ENCODE results near the gene DRAXIN. TPM values are rescaled to one million over a fixed set of nuclear protein-coding genes. Genes with fewer than 3 reads are reported as not detected.
"Not testable (repeated sequence)": the region's sequence is repeated elsewhere in the genome, so short reads cannot be mapped to it uniquely, and the experiment has no call there.

DRAXIN gene
- 0.05 TPM for total RNA-seq
- long read RNA-seq: 0 reads

- no peak for DNase-seq
- no peak for ATAC-seq (ENCODE audit: poor library complexity)
- intact Hi-C loops (cut with DNase I): no loop called here
Measured at GRCh38 chr1:11691302-11691914, at the start of gene DRAXIN. TSS of gene DRAXIN (plus strand) at chr1:11691710. CDS start at chr1:11706259, 14,549 bp downstream.

- DNase-seq: no peak
- no peak for ATAC-seq (ENCODE audit: poor library complexity)
- intact Hi-C loops (cut with DNase I): loop anchor here (5.0 to 10.0 kb wide), 3 partner anchors 167 to 400 kb away; partner anchors contain the start of gene DISP3
Measured at GRCh38 chr1:11641776-11642305, 49.7 kb upstream of the DRAXIN start.

GRCh38 chr1:11642418-11643017, 49.0 kb upstream of the DRAXIN start:
- not testable (repeated sequence) for DNase-seq
- intact Hi-C loops (cut with DNase I): loop anchor here (5.0 to 10.0 kb wide), 3 partner anchors 168 to 400 kb away; partner anchors contain the start of gene DISP3
- ATAC-seq (ENCODE audit: poor library complexity): peak; percentile 89

GRCh38 chr1:11643782-11644181, 47.7 kb upstream of the DRAXIN start:
- DNase-seq (no peak), ATAC-seq (ENCODE audit: poor library complexity) (no peak)
- intact Hi-C loops (cut with DNase I): loop anchor here (2.0 to 10.0 kb wide), 4 partner anchors 169 to 605 kb away; partner anchors contain the start of gene DISP3

- ATAC-seq (ENCODE audit: poor library complexity) (no peak), DNase-seq (no peak)
- intact Hi-C loops (cut with DNase I): loop anchor here (2.0 to 10.0 kb wide), 3 partner anchors 170 to 606 kb away; partner anchors contain the start of gene DISP3
Measured at GRCh38 chr1:11645270-11645669, 46.2 kb upstream of the DRAXIN start.

- ATAC-seq (ENCODE audit: poor library complexity): peak; percentile 45
- intact Hi-C loops (cut with DNase I): loop anchor here (2.0 to 10.0 kb wide), 3 partner anchors 171 to 607 kb away; partner anchors contain the start of gene DISP3
- DNase-seq: peak; percentile 86
Measured at GRCh38 chr1:11645670-11646265, 45.7 kb upstream of the DRAXIN start.

- ATAC-seq (ENCODE audit: poor library complexity): no peak
- intact Hi-C loops (cut with DNase I): loop anchor here (10.0 kb wide), 2 partner anchors 172 to 312 kb away; partner anchors contain the start of gene DISP3
- no peak for DNase-seq
Measured at GRCh38 chr1:11646317-11646716, 45.2 kb upstream of the DRAXIN start.

GRCh38 chr1:11647333-11647732, 44.2 kb upstream of the DRAXIN start:
- ATAC-seq (ENCODE audit: poor library complexity) (no peak), DNase-seq (no peak)
- intact Hi-C loops (cut with DNase I): loop anchor here (10.0 kb wide), 2 partner anchors 173 to 313 kb away; partner anchors contain the start of gene DISP3

- DNase-seq: peak; percentile 74
- peak; percentile 29 for ATAC-seq (ENCODE audit: poor library complexity)
- intact Hi-C loops (cut with DNase I): loop anchor here (10.0 kb wide), 2 partner anchors 173 to 313 kb away; partner anchors contain the start of gene DISP3
Measured at GRCh38 chr1:11648039-11648438, 43.5 kb upstream of the DRAXIN start.

GRCh38 chr1:11648732-11649158, 42.8 kb upstream of the DRAXIN start:
- peak; percentile 21 for ATAC-seq (ENCODE audit: poor library complexity)
- intact Hi-C loops (cut with DNase I): loop anchor here (10.0 kb wide), 2 partner anchors 174 to 314 kb away; partner anchors contain the start of gene DISP3
- no peak for DNase-seq

- DNase-seq: no peak
- no peak for ATAC-seq (ENCODE audit: poor library complexity)
- intact Hi-C loops (cut with DNase I): loop anchor here (10.0 kb wide), 2 partner anchors 174 to 314 kb away; partner anchors contain the start of gene DISP3
Measured at GRCh38 chr1:11649237-11649623, 42.3 kb upstream of the DRAXIN start.

GRCh38 chr1:11649624-11650330, 41.7 kb upstream of the DRAXIN start:
- DNase-seq (no peak), ATAC-seq (ENCODE audit: poor library complexity) (no peak)
- intact Hi-C loops (cut with DNase I): loop anchor here (5.0 to 10.0 kb wide), 3 partner anchors 68 to 315 kb away; partner anchors contain the start of gene DISP3

GRCh38 chr1:11650331-11650991, 41.0 kb upstream of the DRAXIN start:
- intact Hi-C loops (cut with DNase I): loop anchor here (5.0 kb wide), 1 partner anchor 67 kb away; no protein-coding TSS in a partner anchor
- peak; percentile 89 for DNase-seq
- ATAC-seq (ENCODE audit: poor library complexity): peak; percentile 79

GRCh38 chr1:11651017-11651416, 40.5 kb upstream of the DRAXIN start:
- intact Hi-C loops (cut with DNase I): loop anchor here (5.0 kb wide), 1 partner anchor 66 kb away; no protein-coding TSS in a partner anchor
- ATAC-seq (ENCODE audit: poor library complexity): no peak
- DNase-seq: no peak

- intact Hi-C loops (cut with DNase I): loop anchor here (5.0 kb wide), 1 partner anchor 65 kb away; no protein-coding TSS in a partner anchor
- ATAC-seq (ENCODE audit: poor library complexity) (no peak), DNase-seq (no peak)
Measured at GRCh38 chr1:11652203-11652780, 39.2 kb upstream of the DRAXIN start.

GRCh38 chr1:11653101-11653860, 38.2 kb upstream of the DRAXIN start:
- ATAC-seq (ENCODE audit: poor library complexity): no peak
- intact Hi-C loops (cut with DNase I): loop anchor here (5.0 kb wide), 1 partner anchor 64 kb away; no protein-coding TSS in a partner anchor
- DNase-seq: no peak

- intact Hi-C loops (cut with DNase I): loop anchor here (5.0 kb wide), 1 partner anchor 64 kb away; no protein-coding TSS in a partner anchor
- DNase-seq (peak; percentile 39), ATAC-seq (ENCODE audit: poor library complexity) (no peak)
Measured at GRCh38 chr1:11653861-11654136, 37.7 kb upstream of the DRAXIN start.
